NT2/D1 (cell line): ENCODE results near the gene MXD1.
"Not testable (repeated sequence)": the region's sequence is repeated elsewhere in the genome, so short reads cannot be mapped to it uniquely, and the experiment has no call there.

ENCODE experiments used
- DNase-seq: peaks from one replicate; pipeline ENCODE4 v3.0.0-alpha.2; 2011; ENCODE audit warnings: low read depth, low spot score
- H3K27me3 ChIP-seq: 2 replicates; pipeline ENCODE4 v1.6.0; 2011; ENCODE audit warnings: mild to moderate bottlenecking; ENCODE audit not compliant: insufficient read length, insufficient read depth
- H3K36me3 ChIP-seq: 2 replicates; pipeline ENCODE4 v1.6.1; 2011; ENCODE audit warnings: mild to moderate bottlenecking, low read length, mixed read lengths; ENCODE audit not compliant: insufficient read depth, insufficient read length
- H3K4me1 ChIP-seq: 2 replicates; pipeline ENCODE4 v1.5.1; 2011; ENCODE audit not compliant: insufficient read depth, insufficient read length
- H3K4me3 ChIP-seq: 2 replicates; pipeline ENCODE4 v1.5.1; 2011; ENCODE audit warnings: low read depth; ENCODE audit not compliant: insufficient read length
- H3K9ac ChIP-seq: 2 replicates; pipeline ENCODE4 v1.6.0; 2011; ENCODE audit warnings: low read depth; ENCODE audit not compliant: insufficient read length
- H3K9me3 ChIP-seq: 2 replicates; pipeline ENCODE4 v1.5.1; 2011; ENCODE audit warnings: mild to moderate bottlenecking, low read length; ENCODE audit not compliant: insufficient read depth
- SUZ12 ChIP-seq: IDR thresholded peaks from 2 replicates; pipeline ENCODE4 v1.6.1; 2011; ENCODE audit not compliant: insufficient read length, insufficient read depth; ENCODE audit errors: extremely low read depth
- YY1 ChIP-seq: IDR thresholded peaks from 2 replicates; pipeline ENCODE4 v1.6.1; 2011; ENCODE audit not compliant: insufficient read length, insufficient read depth
- ZNF274 ChIP-seq: IDR thresholded peaks from 2 replicates; pipeline ENCODE4 v1.6.1; 2011; ENCODE audit warnings: mild to moderate bottlenecking, low read depth, low read length

The MXD1 gene

GRCh38 chr2:69948963-69949645 is 34.2 kb downstream of the MXD1 start:
- H3K4me1 ChIP-seq, result no peaks in the 10 kb centered on the region

DNA sequence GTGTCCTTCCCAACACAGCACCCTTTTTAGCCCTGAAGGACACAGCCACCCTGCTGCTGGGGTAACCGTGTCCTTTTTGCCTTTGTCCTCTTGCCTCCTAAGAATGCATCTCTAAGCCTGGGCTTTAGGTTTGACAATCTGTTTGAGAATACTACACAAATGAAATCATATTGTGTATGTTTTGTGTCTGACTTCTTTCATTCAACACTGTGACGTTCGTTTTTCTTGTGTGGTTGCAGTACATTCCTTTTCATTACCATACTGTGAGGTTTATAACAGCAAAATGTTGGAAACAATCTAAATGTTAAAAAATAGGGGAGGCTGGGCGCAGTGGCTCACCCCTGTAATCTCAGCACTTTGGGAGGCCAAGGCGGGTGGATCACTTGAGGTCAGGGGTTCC is 35.3 kb downstream of the MXD1 start:
- Histone ChIP-seq H3K9me3 (no peaks in the 10 kb centered on the region), H3K4me3 (no peak overlapping the region), H3K9ac (no peak overlapping the region), H3K27me3 (no peaks in the 10 kb centered on the region), H3K4me1 (no peaks in the 10 kb centered on the region), H3K36me3 (no peaks in the 10 kb centered on the region)
- TF ChIP-seq ZNF274 (no peak), SUZ12 (no peak), YY1 (no peak)
- no peak for DNase-seq

More at GRCh38 chr2:69948963-69949645, 34.2 kb downstream of the MXD1 start:
- Histone ChIP-seq H3K9me3 (no peaks in the 10 kb centered on the region), H3K4me3 (no peak overlapping the region), H3K36me3 (no peaks in the 10 kb centered on the region), H3K9ac (no peak overlapping the region), H3K27me3 (no peaks in the 10 kb centered on the region)
- TF ChIP-seq ZNF274, result no peak
- no peak for TF ChIP-seq YY1
- no peak for TF ChIP-seq SUZ12
- DNase-seq, result no peak

- H3K27me3 ChIP-seq, H3K4me3 ChIP-seq, H3K4me1 ChIP-seq, H3K9ac ChIP-seq, DNase-seq, H3K9me3 ChIP-seq, H3K36me3 ChIP-seq: not testable (repeated sequence)
Observed at GRCh38 chr2:69950671-69951070, 35.8 kb downstream of the MXD1 start.

DNA sequence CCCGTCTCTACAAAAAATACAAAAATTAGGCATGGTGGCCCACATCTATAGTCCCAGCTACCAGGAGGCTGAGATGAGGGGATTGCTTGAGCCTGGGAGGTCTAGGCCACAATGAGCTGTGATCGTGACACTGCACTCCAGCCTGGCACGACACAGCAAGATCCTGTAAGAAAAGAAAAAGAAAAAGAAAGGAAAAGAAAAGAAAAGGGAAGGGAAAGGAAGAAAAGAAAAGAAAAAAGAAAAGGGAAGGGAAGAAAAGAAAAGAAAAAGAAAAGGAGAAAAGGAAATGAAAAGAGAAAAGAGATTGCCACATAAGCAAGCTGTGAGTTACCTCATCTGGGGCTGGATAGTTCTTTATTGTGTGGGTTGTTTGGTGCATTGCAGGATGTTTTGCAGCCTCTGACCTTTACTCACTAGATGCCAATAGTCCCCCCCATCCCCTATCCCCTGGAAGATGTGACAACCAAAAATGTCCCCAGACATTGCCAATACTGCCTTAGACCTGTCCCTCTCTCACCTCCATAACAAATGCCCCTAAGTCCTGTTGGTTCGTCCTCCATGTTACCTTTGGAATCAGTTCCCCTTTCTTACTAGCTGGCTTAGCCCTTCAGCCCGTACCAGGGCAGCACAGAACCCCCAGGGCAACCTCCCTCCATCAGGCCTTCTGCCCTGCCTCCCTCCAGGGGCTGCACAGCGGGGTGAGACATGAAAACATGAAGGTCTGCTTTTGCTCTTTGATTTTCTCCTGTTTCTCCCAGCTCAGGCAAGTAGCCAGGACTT is 37.6 kb downstream of the MXD1 start:
- H3K4me3 ChIP-seq, result no peak overlapping the region
- no peaks in the 10 kb centered on the region for H3K4me1 ChIP-seq
- no peaks in the 10 kb centered on the region for H3K36me3 ChIP-seq
- no peaks in the 10 kb centered on the region for H3K27me3 ChIP-seq
- no peaks in the 10 kb centered on the region for H3K9me3 ChIP-seq
- no peak for TF ChIP-seq SUZ12
- no peak for TF ChIP-seq ZNF274
- no peak for TF ChIP-seq YY1
- DNase-seq, result no peak
- H3K9ac ChIP-seq, result no peak overlapping the region

DNA sequence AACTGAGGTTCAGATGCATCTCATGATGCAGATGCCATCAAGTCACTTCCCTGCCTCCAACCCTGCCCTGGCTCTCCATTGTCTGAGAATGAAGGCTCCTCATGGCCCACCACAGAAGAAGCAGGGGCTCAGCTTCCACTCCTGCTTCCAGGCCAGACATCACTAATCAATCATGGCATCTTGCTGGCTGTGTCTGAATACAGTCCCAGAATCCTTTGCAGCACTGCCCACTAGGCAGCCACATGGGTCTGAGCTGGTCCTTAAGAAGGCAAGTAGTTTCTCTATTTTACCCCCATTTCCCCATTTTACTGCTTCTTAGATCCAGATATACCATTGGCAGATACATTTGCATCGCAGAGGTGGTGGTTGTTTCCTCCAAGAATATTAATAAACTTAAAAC is 39.2 kb downstream of the MXD1 start:
- Histone ChIP-seq H3K4me1 (no peaks in the 10 kb centered on the region), H3K27me3 (no peaks in the 10 kb centered on the region), H3K36me3 (no peaks in the 10 kb centered on the region), H3K9ac (no peak overlapping the region), H3K4me3 (no peak overlapping the region), H3K9me3 (no peaks in the 10 kb centered on the region)
- no peak for DNase-seq
- TF ChIP-seq SUZ12, result no peak
- no peak for TF ChIP-seq YY1
- no peak for TF ChIP-seq ZNF274

GRCh38 chr2:69955029-69955428 is 40.1 kb downstream of the MXD1 start:
- no peaks in the 10 kb centered on the region for H3K4me1 ChIP-seq
- H3K9me3 ChIP-seq, result no peaks in the 10 kb centered on the region
- no peak for DNase-seq
- H3K36me3 ChIP-seq, result no peaks in the 10 kb centered on the region
- no peaks in the 10 kb centered on the region for H3K27me3 ChIP-seq
- no peak for TF ChIP-seq ZNF274
- TF ChIP-seq SUZ12, result no peak
- no peak for TF ChIP-seq YY1
- H3K4me3 ChIP-seq, result no peak overlapping the region
- H3K9ac ChIP-seq, result no peak overlapping the region

DNA sequence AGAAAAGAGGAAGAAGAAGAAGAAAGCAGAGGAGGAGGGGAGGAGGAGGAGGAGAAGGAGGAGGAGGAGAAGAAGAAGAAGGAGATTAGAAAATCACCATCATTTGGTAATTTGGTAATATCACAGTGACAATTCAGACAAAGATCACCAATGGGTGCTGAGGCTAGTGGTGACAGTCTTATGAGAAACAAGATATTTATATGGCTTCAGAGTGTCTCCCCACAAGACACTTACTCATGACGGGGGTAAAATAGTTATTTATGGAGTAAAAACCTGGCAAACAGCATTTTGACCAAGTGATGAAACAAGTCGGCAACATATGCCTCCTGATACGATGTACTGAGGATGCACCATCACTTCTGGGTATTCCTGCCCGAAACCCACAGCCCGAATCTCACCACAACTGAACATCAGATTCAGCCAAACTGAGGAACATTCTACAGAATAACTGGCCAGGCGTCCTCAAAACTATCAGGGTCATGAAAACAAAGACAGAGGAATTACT is 41.6 kb downstream of the MXD1 start:
- no peak for DNase-seq
- Histone ChIP-seq H3K9me3 (no peaks in the 10 kb centered on the region), H3K9ac (no peak overlapping the region), H3K36me3 (no peaks in the 10 kb centered on the region), H3K27me3 (no peaks in the 10 kb centered on the region), H3K4me1 (no peaks in the 10 kb centered on the region), H3K4me3 (no peak overlapping the region)
- TF ChIP-seq YY1 (no peak), SUZ12 (no peak), ZNF274 (no peak)
